ENCODE measurements around the gene IQCN.

IQCN gene

GRCh38 chr19:18264137-18264854 is 10.0 kb downstream of the IQCN start:
- DNase-seq, result no peak

GRCh38 chr19:18263324-18264136 is 10.7 kb downstream of the IQCN start:
- no peak for DNase-seq

- no peak for DNase-seq
Measured at GRCh38 chr19:18262917-18263316, 11.3 kb downstream of the IQCN start.

GRCh38 chr19:18262144-18262543 is 12.1 kb downstream of the IQCN start:
- no peak for DNase-seq

GRCh38 chr19:18261474-18261873 is 12.8 kb downstream of the IQCN start:
- no peak for DNase-seq

GRCh38 chr19:18259893-18260292 is 14.4 kb downstream of the IQCN start:
- no peak for DNase-seq

GRCh38 chr19:18257503-18258470 is 16.5 kb downstream of the IQCN start:
- DNase-seq, result no peak

GRCh38 chr19:18254546-18255503 is 19.4 kb downstream of the IQCN start:
- peak; percentile 63 for DNase-seq

GRCh38 chr19:18253716-18254115 is 20.5 kb downstream of the IQCN start:
- no peak for DNase-seq

- DNase-seq, result no peak
Measured at GRCh38 chr19:18253130-18253529, 21.1 kb downstream of the IQCN start.

- DNase-seq, result no peak
Measured at GRCh38 chr19:18252370-18252717, 21.9 kb downstream of the IQCN start.

GRCh38 chr19:18251587-18252369 is 22.5 kb downstream of the IQCN start:
- DNase-seq, result peak; percentile 82

- no peak for DNase-seq
Measured at GRCh38 chr19:18249834-18250233, 24.4 kb downstream of the IQCN start.

GRCh38 chr19:18245297-18245696 is 29.0 kb downstream of the IQCN start:
- DNase-seq, result no peak

- no peak for DNase-seq
Measured at GRCh38 chr19:18239303-18239702, 34.9 kb downstream of the IQCN start.

- DNase-seq, result no peak
Measured at GRCh38 chr19:18234194-18234593, 40.1 kb downstream of the IQCN start.

GRCh38 chr19:18233224-18233825 is 40.9 kb downstream of the IQCN start:
- DNase-seq, result peak; percentile 79

- DNase-seq, result peak; percentile 79
Measured at GRCh38 chr19:18232540-18233223, 41.6 kb downstream of the IQCN start.

GRCh38 chr19:18231775-18232174 is 42.5 kb downstream of the IQCN start:
- no peak for DNase-seq
